K562 (cell line): ENCODE data around the gene LRRC3C.

Experiments
- EZH2 ChIP-seq: IDR thresholded peaks from 2 replicates; pipeline ENCODE4 v1.6.1; 2012; ENCODE audit warnings: low read depth, mild to moderate bottlenecking, inconsistent platforms, low read length, borderline replicate concordance
- FOXP4 ChIP-seq: sonication (generic); formaldehyde crosslinking; IDR thresholded peaks from 2 replicates; pipeline ENCODE4 v1.8.0; 2022; ENCODE audit warnings: mild to moderate bottlenecking, missing genetic modification reagents, borderline replicate concordance
- GTF2F1 ChIP-seq: IDR thresholded peaks from 2 replicates; pipeline ENCODE4 v1.6.1; 2011; ENCODE audit warnings: low read depth, low read length, improper control_type of control experiment
- POLR2A ChIP-seq: fragments of 450-650 bp; conservative IDR thresholded peaks from 2 replicates; pipeline ENCODE4 v1.6.1; 2016
- POLR2B ChIP-seq: fragments of 450-650 bp; IDR thresholded peaks from 2 replicates; pipeline ENCODE4 v1.6.1; 2018; ENCODE audit warnings: low read depth; ENCODE audit not compliant: partially characterized antibody
- ZEB2 ChIP-seq: fragments of 450-650 bp; IDR thresholded peaks from 2 replicates; pipeline ENCODE4 v1.6.1; 2016
- TF ChIP-seq, protein P1 (sequence below), 3 experiments: IDR thresholded peaks in 2 of 3; conservative IDR thresholded peaks in 1 of 3; 2 replicates each; pipeline ENCODE4 v1.5.1; 2011 to 2012; ENCODE audit warnings: low read length in 3 of 3, mild to moderate bottlenecking in 3 of 3, control low read depth in 2 of 3, improper control_type of control experiment in 1 of 3, inconsistent platforms in 1 of 3, low read depth in 1 of 3, mixed read lengths in 1 of 3, moderate library complexity in 1 of 3; ENCODE audit not compliant: insufficient read depth in 2 of 3

- TF ChIP-seq, protein P1, sequence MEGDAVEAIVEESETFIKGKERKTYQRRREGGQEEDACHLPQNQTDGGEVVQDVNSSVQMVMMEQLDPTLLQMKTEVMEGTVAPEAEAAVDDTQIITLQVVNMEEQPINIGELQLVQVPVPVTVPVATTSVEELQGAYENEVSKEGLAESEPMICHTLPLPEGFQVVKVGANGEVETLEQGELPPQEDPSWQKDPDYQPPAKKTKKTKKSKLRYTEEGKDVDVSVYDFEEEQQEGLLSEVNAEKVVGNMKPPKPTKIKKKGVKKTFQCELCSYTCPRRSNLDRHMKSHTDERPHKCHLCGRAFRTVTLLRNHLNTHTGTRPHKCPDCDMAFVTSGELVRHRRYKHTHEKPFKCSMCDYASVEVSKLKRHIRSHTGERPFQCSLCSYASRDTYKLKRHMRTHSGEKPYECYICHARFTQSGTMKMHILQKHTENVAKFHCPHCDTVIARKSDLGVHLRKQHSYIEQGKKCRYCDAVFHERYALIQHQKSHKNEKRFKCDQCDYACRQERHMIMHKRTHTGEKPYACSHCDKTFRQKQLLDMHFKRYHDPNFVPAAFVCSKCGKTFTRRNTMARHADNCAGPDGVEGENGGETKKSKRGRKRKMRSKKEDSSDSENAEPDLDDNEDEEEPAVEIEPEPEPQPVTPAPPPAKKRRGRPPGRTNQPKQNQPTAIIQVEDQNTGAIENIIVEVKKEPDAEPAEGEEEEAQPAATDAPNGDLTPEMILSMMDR (IDR thresholded peaks at IDR 0.05 in 2 of 3, conservative IDR thresholded peaks at IDR 0.05 in 1 of 3; ENCODE audit: insufficient read depth in 2 of 3, low read depth in 1 of 3, low read length in 3 of 3) = no peak
- TF ChIP-seq POLR2B (no peak), POLR2A (no peak), FOXP4 (CRISPR knock-in tag) (no peak), ZEB2 (no peak), EZH2 (no peak), GTF2F1 (no peak)
Observed at GRCh38 chr17:39927929-39928857, 661 bp downstream of the LRRC3C start.
